CD14-positive monocyte (primary cell): ENCODE data around the gene AARS2. TPM values are rescaled to one million over a fixed set of nuclear protein-coding genes. Genes with fewer than 3 reads are reported as not detected.
"Not testable (repeated sequence)": the region's sequence is repeated elsewhere in the genome, so short reads cannot be mapped to it uniquely, and the experiment has no call there.

Source experiments
- DNase-seq, 3 donors: peaks; one replicate each; pipeline ENCODE4 v3.0.0-alpha.2; 2011 to 2022
- H2AFZ ChIP-seq: 2 replicates; pipeline ENCODE4 v1.6.0; 2012; ENCODE audit warnings: mild to moderate bottlenecking, low read depth, low read length, inconsistent platforms; ENCODE audit not compliant: insufficient read depth, poor library complexity, severe bottlenecking
- H3K27ac ChIP-seq, 2 donors: 1 replicate in 1 of 2; 2 replicates in 1 of 2; pipeline ENCODE4 v1.5.1; 2012 to 2013; ENCODE audit warnings: low read length in 2 of 2, control low read depth in 1 of 2, inconsistent platforms in 1 of 2, low read depth in 1 of 2, mild to moderate bottlenecking in 1 of 2
- H3K27me3 ChIP-seq, 2 donors: one replicate each; pipeline versions ENCODE4 v1.6.0 to v1.6.1; 2011 to 2013; ENCODE audit warnings: low read length in 2 of 2; ENCODE audit not compliant: control insufficient read depth in 2 of 2, insufficient read depth in 2 of 2
- H3K36me3 ChIP-seq, 2 donors: replicated peaks in 1 of 2; 1 replicate in 1 of 2; 2 replicates in 1 of 2; pipeline versions ENCODE4 v1.5.1 to v1.6.1; 2012 to 2013; ENCODE audit warnings: low read length in 2 of 2, control low read depth in 1 of 2, inconsistent platforms in 1 of 2, mild to moderate bottlenecking in 1 of 2; ENCODE audit not compliant: insufficient read depth in 2 of 2, control insufficient read depth in 1 of 2
- H3K4me1 ChIP-seq, 2 donors: 1 replicate in 1 of 2; 2 replicates in 1 of 2; pipeline versions ENCODE4 v1.5.1 to v1.6.1; 2012 to 2013; ENCODE audit warnings: low read length in 2 of 2, control low read depth in 1 of 2, inconsistent platforms in 1 of 2, mild to moderate bottlenecking in 1 of 2, moderate library complexity in 1 of 2; ENCODE audit not compliant: insufficient read depth in 2 of 2, control insufficient read depth in 1 of 2
- H3K4me2 ChIP-seq: replicated peaks from 2 replicates; pipeline ENCODE3; 2012; ENCODE audit warnings: low read length, moderate library complexity, mild to moderate bottlenecking; ENCODE audit not compliant: poor library complexity, severe bottlenecking; ENCODE audit errors: extremely low read depth
- H3K4me3 ChIP-seq, 3 experiments: fragments of 200-600 bp in 1 of 3; sonication (generic) in 1 of 3; replicated peaks in 1 of 3; 1 replicate in 2 of 3; 2 replicates in 1 of 3; pipeline ENCODE4 v1.5.1; 2011 to 2013; ENCODE audit warnings: low read length in 3 of 3, mild to moderate bottlenecking in 3 of 3, control low read depth in 2 of 3, low read depth in 2 of 3, inconsistent platforms in 1 of 3, moderate library complexity in 1 of 3
- H3K79me2 ChIP-seq: 2 replicates; pipeline ENCODE4 v1.6.0; 2012; ENCODE audit warnings: mild to moderate bottlenecking, control low read depth, inconsistent platforms, low read length, moderate library complexity; ENCODE audit not compliant: insufficient read depth
- H3K9ac ChIP-seq: 2 replicates; pipeline ENCODE4 v1.6.0; 2017; ENCODE audit warnings: low read length, mild to moderate bottlenecking; ENCODE audit not compliant: insufficient read depth, poor library complexity, severe bottlenecking
- H3K9me3 ChIP-seq, 2 donors: replicated peaks in 1 of 2; 1 replicate in 1 of 2; 2 replicates in 1 of 2; pipeline versions ENCODE4 v1.5.1 to v1.6.1; 2012 to 2013; ENCODE audit warnings: low read length in 2 of 2, control low read depth in 1 of 2; ENCODE audit not compliant: control insufficient read depth in 1 of 2, insufficient read depth in 1 of 2
- H4K20me1 ChIP-seq: 2 replicates; pipeline ENCODE4 v1.6.0; 2012; ENCODE audit warnings: mild to moderate bottlenecking, low read length, control low read depth, moderate library complexity; ENCODE audit not compliant: insufficient read depth
- H3K27ac Mint-ChIP-seq, 7 donors: one replicate each; pipeline ENCODE4 v1.8.0; 2020; ENCODE audit warnings: mild to moderate bottlenecking in 7 of 7, mixed read lengths in 7 of 7, moderate library complexity in 6 of 7, inconsistent platforms in 2 of 7
- H3K27me3 Mint-ChIP-seq, 3 donors: one replicate each; pipeline ENCODE4 v1.8.0; 2021 to 2022; ENCODE audit warnings: low read depth in 3 of 3, mild to moderate bottlenecking in 3 of 3, mixed read lengths in 3 of 3, moderate library complexity in 3 of 3, inconsistent platforms in 1 of 3
- H3K36me3 Mint-ChIP-seq, 2 donors: one replicate each; pipeline ENCODE4 v1.8.0; 2020; ENCODE audit warnings: mixed read lengths in 2 of 2, inconsistent platforms in 1 of 2, mild to moderate bottlenecking in 1 of 2
- H3K4me1 Mint-ChIP-seq: one replicate; pipeline ENCODE4 v1.8.0; 2020; ENCODE audit warnings: mild to moderate bottlenecking, mixed read lengths
- H3K4me3 Mint-ChIP-seq, 2 donors: one replicate each; pipeline ENCODE4 v1.8.0; 2020; ENCODE audit warnings: mild to moderate bottlenecking in 2 of 2, mixed read lengths in 2 of 2, moderate library complexity in 1 of 2
- H3K9me3 Mint-ChIP-seq, 7 donors: one replicate each; pipeline ENCODE4 v1.8.0; 2020 to 2022; ENCODE audit warnings: mixed read lengths in 7 of 7, mild to moderate bottlenecking in 6 of 7, moderate library complexity in 6 of 7, inconsistent platforms in 2 of 7
- CTCF ChIP-seq: fragments of 200-600 bp; IDR thresholded peaks from one replicate; pipeline ENCODE4 v1.8.0; 2022; ENCODE audit warnings: antibody characterized with exemption, mild to moderate bottlenecking
- WGBS: methylation state at CpG from one replicate; pipeline ENCODE4 v1.1.5; 2013; ENCODE audit warnings: missing lambda C conversion rate; ENCODE audit not compliant: insufficient coverage; 5-methylcytosine and 5-hydroxymethylcytosine counted together
- intact Hi-C, 2 donors: fragments of 100-400 bp; cut with micrococcal nuclease; formaldehyde crosslinking; loops; one replicate each; pipeline versions ENCODE4 v1.15.0 to v1.15.1; 2023
- polyA plus RNA-seq, 3 donors: library from polyadenylated mRNA; depleted of rRNA in 1 of 3; unstranded in 2 of 3; stranded (reverse) in 1 of 3; fragments of 300-500 nt in 2 of 3; fragments of >200 nt in 1 of 3; fragmentation: Illumina TruSeq in 2 of 3; gene quantifications; 1 replicate in 2 of 3; 2 replicates in 1 of 3; pipeline ENCODE4 v1.2.3, GENCODE V29; 2012 to 2021

The AARS2 gene
- polyA plus RNA-seq, 3 donors: 1.8 to 4.5 (median 3.2) TPM

GRCh38 chr6:44329858-44330257 is 16.7 kb upstream of the AARS2 start:
- Histone ChIP-seq H2AFZ (no peak overlapping the region), H3K36me3 (no peaks in the 10 kb centered on the region), H3K4me2 (no peak overlapping the region), H3K4me1 (peaks cover 21 to 22% of the 10 kb centered on the region in 2 donors), H3K9me3 (no peaks in the 10 kb centered on the region), H3K9ac (no peak overlapping the region), H3K4me3 (no peak overlapping the region), H4K20me1 (no peaks in the 10 kb centered on the region), H3K79me2 (no peaks in the 10 kb centered on the region), H3K27me3 (peaks cover 12 to 25% of the 10 kb centered on the region in 2 donors), H3K27ac (no peak overlapping the region)
- Mint-ChIP-seq H3K27ac (no peak overlapping the region), H3K27me3 (peaks cover 10 to 26% (median 19%) of the 10 kb centered on the region in 3 donors), H3K9me3 (peaks cover 0 to 3% (median 0%) of the 10 kb centered on the region in 7 donors), H3K4me1 (peaks cover 18% of the 10 kb centered on the region), H3K36me3 (no peaks in the 10 kb centered on the region), H3K4me3 (peak overlapping the region in 1 of 2 donors; percentile 12)
- TF ChIP-seq CTCF: no peak
- WGBS: 43% methylated on average over 2 of the region's 5 CpGs
- intact Hi-C loops: loop anchor here in 1 of 2 donors (5.0 kb wide), 1 partner anchor 233 kb away; no protein-coding TSS in a partner anchor
- no peak for DNase-seq

- H3K27ac ChIP-seq, H2AFZ ChIP-seq, H4K20me1 ChIP-seq, H3K79me2 ChIP-seq, H3K9me3 ChIP-seq, H3K4me1 ChIP-seq, H3K9me3 Mint-ChIP-seq, H3K4me1 Mint-ChIP-seq, H3K36me3 Mint-ChIP-seq, H3K36me3 ChIP-seq, intact Hi-C loops, H3K27ac Mint-ChIP-seq, H3K4me2 ChIP-seq, DNase-seq, H3K9ac ChIP-seq, H3K4me3 ChIP-seq: not testable (repeated sequence)
- no CpG with 5 or more reads among the region's 9 CpGs for WGBS
- peak overlapping the region in 1 of 2 donors; percentile 66 for H3K4me3 Mint-ChIP-seq
- peaks cover 10 to 28% (median 22%) of the 10 kb centered on the region in 3 donors for H3K27me3 Mint-ChIP-seq
- peaks cover 12 to 25% of the 10 kb centered on the region in 2 donors for H3K27me3 ChIP-seq
These were observed 15.1 kb upstream of the AARS2 start for GRCh38 chr6:44328203-44328602.
